WI38 (cell line): Measurements from ENCODE around the gene NBAS.
"Not testable (repeated sequence)": the region's sequence is repeated elsewhere in the genome, so short reads cannot be mapped to it uniquely, and the experiment has no call there.

Source experiments
- H3K4me3 ChIP-seq: 2 replicates; pipeline ENCODE4 v1.5.1; 2011; ENCODE audit warnings: low read depth, mild to moderate bottlenecking, control low read depth, low read length
- TF ChIP-seq, protein P1 (sequence below): IDR thresholded peaks from 2 replicates; pipeline ENCODE4 v1.5.1; 2012; ENCODE audit warnings: low read depth, mild to moderate bottlenecking, control low read depth, low read length

NBAS gene

DNA sequence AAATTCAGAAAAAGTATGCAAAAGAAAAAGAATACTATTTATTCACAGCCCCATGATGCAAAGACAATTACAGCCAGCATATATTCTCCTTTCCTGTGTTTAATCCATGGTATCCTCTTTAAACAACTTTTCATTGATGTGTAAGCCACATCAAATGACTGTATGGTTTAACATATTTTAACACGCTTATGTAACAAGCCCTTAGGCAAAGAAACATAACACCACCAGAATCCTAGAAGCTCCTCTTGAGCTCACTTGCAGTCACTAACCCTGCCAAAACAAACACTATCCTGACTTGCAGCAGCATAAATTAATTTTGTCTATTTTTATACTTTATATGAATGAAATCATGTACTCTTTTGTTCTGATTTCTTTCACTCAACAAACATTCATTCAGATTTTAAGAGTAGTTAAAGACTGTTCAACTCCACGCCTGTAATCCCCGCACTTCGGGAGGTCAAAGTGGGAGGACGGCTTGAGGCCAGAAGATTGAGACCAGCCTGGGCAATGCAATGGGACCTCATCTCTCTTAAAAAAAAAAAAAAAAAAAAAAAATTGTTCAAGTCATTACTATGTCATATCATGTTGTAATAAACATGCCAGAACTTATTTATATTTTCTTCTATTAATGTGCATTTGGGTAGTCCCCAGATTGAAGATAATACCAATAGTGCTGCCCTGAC lies 226.3 kb downstream of the NBAS start:
- no peak overlapping the region for H3K4me3 ChIP-seq
- TF ChIP-seq, protein P1, sequence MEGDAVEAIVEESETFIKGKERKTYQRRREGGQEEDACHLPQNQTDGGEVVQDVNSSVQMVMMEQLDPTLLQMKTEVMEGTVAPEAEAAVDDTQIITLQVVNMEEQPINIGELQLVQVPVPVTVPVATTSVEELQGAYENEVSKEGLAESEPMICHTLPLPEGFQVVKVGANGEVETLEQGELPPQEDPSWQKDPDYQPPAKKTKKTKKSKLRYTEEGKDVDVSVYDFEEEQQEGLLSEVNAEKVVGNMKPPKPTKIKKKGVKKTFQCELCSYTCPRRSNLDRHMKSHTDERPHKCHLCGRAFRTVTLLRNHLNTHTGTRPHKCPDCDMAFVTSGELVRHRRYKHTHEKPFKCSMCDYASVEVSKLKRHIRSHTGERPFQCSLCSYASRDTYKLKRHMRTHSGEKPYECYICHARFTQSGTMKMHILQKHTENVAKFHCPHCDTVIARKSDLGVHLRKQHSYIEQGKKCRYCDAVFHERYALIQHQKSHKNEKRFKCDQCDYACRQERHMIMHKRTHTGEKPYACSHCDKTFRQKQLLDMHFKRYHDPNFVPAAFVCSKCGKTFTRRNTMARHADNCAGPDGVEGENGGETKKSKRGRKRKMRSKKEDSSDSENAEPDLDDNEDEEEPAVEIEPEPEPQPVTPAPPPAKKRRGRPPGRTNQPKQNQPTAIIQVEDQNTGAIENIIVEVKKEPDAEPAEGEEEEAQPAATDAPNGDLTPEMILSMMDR, result no peak

DNA sequence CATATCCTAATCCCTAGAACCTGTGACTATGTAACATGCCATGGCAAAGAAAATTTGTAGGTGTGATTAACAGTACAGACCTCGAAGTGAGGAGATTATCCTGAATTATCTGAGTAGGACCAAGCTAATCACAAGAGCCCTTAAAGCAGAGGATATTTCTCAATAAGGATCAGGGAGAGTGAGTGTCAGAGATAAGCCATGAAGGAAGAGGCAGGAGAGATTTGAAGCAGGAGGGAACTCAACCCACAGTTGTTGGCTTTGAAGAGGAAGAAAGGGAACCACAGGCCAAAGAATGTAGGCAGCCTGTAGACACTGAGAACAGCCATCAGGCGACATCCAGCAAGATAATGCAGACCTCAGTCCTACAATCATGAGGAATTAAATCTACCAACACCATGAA lies 229.3 kb downstream of the NBAS start:
- H3K4me3 ChIP-seq, result no peak overlapping the region
- TF ChIP-seq, protein P1, result no peak

DNA sequence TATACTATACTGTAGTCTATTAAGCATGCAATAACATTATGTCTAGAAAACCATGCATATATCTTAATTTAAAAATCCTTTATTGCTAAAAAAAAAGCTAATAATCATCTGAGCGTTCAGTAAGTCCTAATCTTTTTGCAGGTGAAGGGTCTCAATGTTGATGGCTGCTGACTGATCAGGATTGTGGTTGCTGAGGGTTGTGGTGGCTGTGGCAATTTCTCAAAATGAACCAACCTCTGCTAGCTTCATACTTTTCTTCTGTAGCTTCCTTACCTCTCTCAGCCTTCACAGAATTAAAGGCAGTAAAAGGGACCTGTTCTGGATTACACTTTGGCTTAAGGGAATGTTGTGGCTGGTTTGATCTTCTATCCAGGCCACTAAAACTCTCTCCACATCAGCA lies 235.8 kb downstream of the NBAS start:
- H3K4me3 ChIP-seq, result no peak overlapping the region

DNA sequence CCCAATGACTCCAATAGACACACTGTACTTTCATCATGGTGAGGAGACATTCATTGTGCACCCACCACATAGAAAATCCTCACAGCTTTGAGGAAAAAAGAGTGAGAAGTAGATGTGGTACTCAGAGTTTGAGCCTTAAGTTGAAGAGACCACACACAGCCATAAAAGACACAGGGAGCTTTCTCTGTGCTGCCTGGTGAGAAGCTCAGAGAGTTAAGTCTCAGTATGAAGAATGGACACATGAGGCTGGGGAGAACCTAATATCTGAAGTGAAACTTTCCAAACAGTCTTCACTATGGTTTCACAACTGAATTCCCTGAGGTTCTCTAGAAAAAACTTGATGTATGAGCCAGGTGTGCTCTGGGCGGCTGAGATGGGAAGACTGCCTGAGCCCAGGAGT lies 237.9 kb downstream of the NBAS start:
- TF ChIP-seq, protein P1, result no peak

More for the DNA sequence above, 235.8 kb downstream of the NBAS start:
- TF ChIP-seq, protein P1, result no peak

DNA sequence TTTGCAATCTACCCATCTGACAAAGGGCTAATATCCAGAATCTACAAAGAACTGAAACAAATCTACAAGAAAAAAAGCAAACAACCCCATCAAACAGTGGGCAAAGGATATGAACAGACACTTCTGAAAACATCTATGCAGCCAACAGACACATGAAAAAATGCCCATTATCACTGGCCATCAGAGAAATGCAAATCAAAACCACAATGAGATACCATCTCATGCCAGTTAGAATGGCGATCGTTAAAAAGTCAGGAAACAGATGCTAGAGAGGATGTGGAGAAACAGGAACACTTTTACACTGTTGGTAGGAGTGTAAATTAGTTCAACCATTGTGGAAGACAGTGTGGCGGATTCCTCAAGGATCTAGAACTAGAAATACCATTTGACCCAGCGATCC lies 239.7 kb downstream of the NBAS start:
- H3K4me3 ChIP-seq, result not testable (repeated sequence)

More for the DNA sequence above, 237.9 kb downstream of the NBAS start:
- H3K4me3 ChIP-seq, result no peak overlapping the region

DNA sequence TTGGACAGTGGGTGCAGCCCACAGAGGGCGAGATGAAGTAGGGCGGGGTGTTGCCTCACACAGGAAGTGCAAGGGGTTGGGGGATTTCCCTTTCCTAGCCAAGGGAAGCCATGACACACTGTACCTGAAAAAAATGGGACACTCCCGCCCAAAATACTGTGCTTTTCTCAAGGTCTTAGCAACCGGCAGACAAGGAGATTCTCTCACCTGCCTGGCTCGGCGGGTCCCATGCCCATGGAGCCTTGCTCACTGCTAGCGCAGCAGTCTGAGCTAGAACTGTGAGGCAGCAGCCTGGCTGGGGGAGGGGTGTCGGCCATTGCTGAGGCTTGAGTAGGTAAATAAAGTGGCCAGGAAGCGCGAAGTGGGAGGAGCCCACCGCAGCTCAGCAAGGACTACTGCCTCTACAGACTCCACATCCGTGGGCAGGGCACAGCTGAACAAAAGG lies 244.7 kb downstream of the NBAS start:
- H3K4me3 ChIP-seq, result no peak overlapping the region
- TF ChIP-seq, protein P1, result no peak

DNA sequence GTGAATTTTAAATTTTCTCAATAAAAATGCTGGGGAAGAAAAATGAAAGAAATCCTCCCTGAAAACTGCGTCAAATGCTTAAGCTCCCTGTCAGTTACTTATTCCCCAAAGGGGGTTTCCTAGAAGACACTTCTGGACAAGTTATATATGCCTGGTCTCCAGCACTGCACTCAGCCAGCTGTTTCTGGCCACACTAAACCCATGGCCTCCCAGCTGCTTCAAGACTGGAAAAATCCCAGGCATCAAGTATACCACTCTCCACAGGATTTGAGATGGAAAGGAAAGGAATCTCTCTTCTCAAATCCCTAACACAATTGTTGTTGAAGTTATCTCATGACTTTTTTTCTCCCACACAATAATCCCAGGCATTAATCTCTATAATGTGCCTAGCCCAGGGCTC lies 245.7 kb downstream of the NBAS start:
- TF ChIP-seq, protein P1, result no peak

DNA sequence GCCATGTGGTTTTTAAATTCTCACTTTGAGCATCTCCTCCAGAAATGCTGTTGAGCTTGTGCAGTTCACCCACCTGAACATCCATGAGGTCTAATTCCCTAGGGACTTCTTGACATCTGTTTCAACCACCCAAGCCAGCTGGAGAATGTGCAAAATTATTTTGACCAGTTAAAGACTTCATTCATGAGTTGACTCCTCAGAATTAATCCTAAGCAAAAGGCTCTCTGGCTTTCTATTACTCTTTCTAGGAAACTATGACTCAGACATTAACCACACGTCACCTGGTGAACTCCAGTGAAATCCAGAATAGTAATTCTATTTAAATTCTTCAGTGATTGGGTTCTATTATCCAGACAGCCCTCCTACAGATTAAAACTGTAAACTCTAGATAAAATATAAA lies 247.5 kb downstream of the NBAS start:
- TF ChIP-seq, protein P1, result no peak

More for the DNA sequence above, 245.7 kb downstream of the NBAS start:
- H3K4me3 ChIP-seq, result no peak overlapping the region

More for the DNA sequence above, 247.5 kb downstream of the NBAS start:
- H3K4me3 ChIP-seq, result no peak overlapping the region
